Measurements from ENCODE around the gene PCBP2. TPM values are rescaled to one million over a fixed set of nuclear protein-coding genes. Genes with fewer than 3 reads are reported as not detected.
A peak's percentile ranks its signal among the peaks of the same experiment; 100 is the strongest.
"Not testable (repeated sequence)": the region's sequence is repeated elsewhere in the genome, so short reads cannot be mapped to it uniquely, and the experiment has no call there.

The PCBP2 gene
- 251 and 271 TPM in 2 replicates for total RNA-seq
- polyA plus RNA-seq, result 315 and 374 TPM in 2 replicates
- 674 and 727 TPM in 2 replicates for polyA plus RNA-seq (2012)
- 1,406 and 1,607 TPM in 2 replicates for polyA minus RNA-seq (ENCODE audit: low replicate concordance)

DNA sequence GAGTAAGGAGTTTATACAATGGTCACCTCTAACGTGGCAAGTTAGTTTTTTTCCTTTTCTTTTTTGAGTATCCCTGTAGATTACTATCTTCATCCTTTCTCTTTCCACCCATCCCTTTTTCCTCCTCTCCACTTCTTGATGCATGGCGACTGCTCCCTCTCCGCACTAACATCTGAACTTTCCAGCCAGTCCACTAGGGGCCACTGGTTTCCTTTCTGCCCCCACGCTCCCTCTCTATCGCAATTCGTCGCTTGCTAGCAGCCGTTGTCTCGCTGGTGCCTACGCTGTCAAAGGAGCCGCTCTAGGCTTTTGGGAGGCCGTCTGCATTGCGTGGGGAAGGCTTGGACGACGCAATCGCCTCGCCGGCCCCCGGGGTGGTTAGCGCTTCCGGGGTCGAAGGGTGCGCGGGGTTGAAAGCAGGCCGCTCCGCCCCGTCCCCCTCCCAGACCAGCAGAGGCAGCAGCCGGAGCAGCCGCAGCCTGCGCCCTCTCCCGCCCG lies at the start of gene PCBP2:
TSS of gene PCBP2 (plus strand) at position 442 of the 498 bp plus-strand sequence. CDS start 2,699 bp downstream, outside the sequence.
- peak within 1 kb of the TSS; percentile 86 to 100 (median 90) for H3K4me3 ChIP-seq (replicated peaks in 1 of 4; ENCODE audit: control extremely low read depth in 1 of 4, insufficient read depth in 1 of 4, low read depth in 3 of 4, low read length in 4 of 4)
- peaks cover 44% of the 10 kb centered on the region for H3K79me2 ChIP-seq (ENCODE audit: control insufficient read depth, insufficient read depth, low read length)
- peaks cover 17% of the 10 kb centered on the region for H4K20me1 ChIP-seq (ENCODE audit: control insufficient read depth, extremely low read depth, insufficient read depth, low read length)
- peak within 1 kb of the TSS; percentile 93 for H3K27ac ChIP-seq (ENCODE audit: insufficient read depth, low read length)
- peak within 1 kb of the TSS; percentile 61 for H3K4me2 ChIP-seq (ENCODE audit: extremely low read depth, insufficient read depth, low read length)
- H3K9ac ChIP-seq (ENCODE audit: insufficient read depth, low read length), result peak within 1 kb of the TSS; percentile 97
- DNase-seq (ENCODE audit: low read depth in 2 of 2), result peak; percentile 100
- H3K4me1 ChIP-seq (ENCODE audit: control insufficient read depth, extremely low read depth, insufficient read depth, low read length), result peaks cover 4% of the 10 kb centered on the region
- H2AFZ ChIP-seq (ENCODE audit: low read length), result no peak within 1 kb of the TSS
- TF ChIP-seq EZH2 (IDR thresholded peaks at IDR 0.05; ENCODE audit: low read length, missing control alignments), result no peak
- TF ChIP-seq, protein P1, sequence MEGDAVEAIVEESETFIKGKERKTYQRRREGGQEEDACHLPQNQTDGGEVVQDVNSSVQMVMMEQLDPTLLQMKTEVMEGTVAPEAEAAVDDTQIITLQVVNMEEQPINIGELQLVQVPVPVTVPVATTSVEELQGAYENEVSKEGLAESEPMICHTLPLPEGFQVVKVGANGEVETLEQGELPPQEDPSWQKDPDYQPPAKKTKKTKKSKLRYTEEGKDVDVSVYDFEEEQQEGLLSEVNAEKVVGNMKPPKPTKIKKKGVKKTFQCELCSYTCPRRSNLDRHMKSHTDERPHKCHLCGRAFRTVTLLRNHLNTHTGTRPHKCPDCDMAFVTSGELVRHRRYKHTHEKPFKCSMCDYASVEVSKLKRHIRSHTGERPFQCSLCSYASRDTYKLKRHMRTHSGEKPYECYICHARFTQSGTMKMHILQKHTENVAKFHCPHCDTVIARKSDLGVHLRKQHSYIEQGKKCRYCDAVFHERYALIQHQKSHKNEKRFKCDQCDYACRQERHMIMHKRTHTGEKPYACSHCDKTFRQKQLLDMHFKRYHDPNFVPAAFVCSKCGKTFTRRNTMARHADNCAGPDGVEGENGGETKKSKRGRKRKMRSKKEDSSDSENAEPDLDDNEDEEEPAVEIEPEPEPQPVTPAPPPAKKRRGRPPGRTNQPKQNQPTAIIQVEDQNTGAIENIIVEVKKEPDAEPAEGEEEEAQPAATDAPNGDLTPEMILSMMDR (conservative IDR thresholded peaks at IDR 0.05 in 1 of 2, IDR thresholded peaks at IDR 0.05 in 1 of 2; ENCODE audit: low read depth in 1 of 2, low read length in 2 of 2), result peak; percentile 90
- H3K9me3 ChIP-seq (ENCODE audit: control insufficient read depth, insufficient read depth, low read depth, low read length), result no peaks in the 10 kb centered on the region
- no peaks in the 10 kb centered on the region for H3K27me3 ChIP-seq (ENCODE audit: control insufficient read depth, insufficient read depth, low read length)
- peaks cover 16% of the 10 kb centered on the region for H3K36me3 ChIP-seq (ENCODE audit: control insufficient read depth, insufficient read depth, low read length)

- H3K9ac ChIP-seq (ENCODE audit: insufficient read depth, low read length); DNase-seq (ENCODE audit: low read depth in 2 of 2); H4K20me1 ChIP-seq (ENCODE audit: control insufficient read depth, extremely low read depth, insufficient read depth, low read length); H2AFZ ChIP-seq (ENCODE audit: low read length); H3K27ac ChIP-seq (ENCODE audit: insufficient read depth, low read length); H3K4me3 ChIP-seq (replicated peaks in 1 of 4; ENCODE audit: control extremely low read depth in 1 of 4, insufficient read depth in 1 of 4, low read depth in 3 of 4, low read length in 4 of 4); H3K27me3 ChIP-seq (ENCODE audit: control insufficient read depth, insufficient read depth, low read length); H3K9me3 ChIP-seq (ENCODE audit: control insufficient read depth, insufficient read depth, low read depth, low read length); H3K4me2 ChIP-seq (ENCODE audit: extremely low read depth, insufficient read depth, low read length); H3K4me1 ChIP-seq (ENCODE audit: control insufficient read depth, extremely low read depth, insufficient read depth, low read length); H3K36me3 ChIP-seq (ENCODE audit: control insufficient read depth, insufficient read depth, low read length): not testable (repeated sequence)
- peaks cover 22% of the 10 kb centered on the region for H3K79me2 ChIP-seq (ENCODE audit: control insufficient read depth, insufficient read depth, low read length)
Measured at GRCh38 chr12:53402351-53402750, 49.6 kb upstream of the PCBP2 start.

- no peak overlapping the region for H3K4me2 ChIP-seq (ENCODE audit: extremely low read depth, insufficient read depth, low read length)
- no peak overlapping the region for H2AFZ ChIP-seq (ENCODE audit: low read length)
- H3K79me2 ChIP-seq (ENCODE audit: control insufficient read depth, insufficient read depth, low read length), result peaks cover 19% of the 10 kb centered on the region
- DNase-seq (ENCODE audit: low read depth in 2 of 2), result no peak
- no peak overlapping the region for H3K4me3 ChIP-seq (replicated peaks in 1 of 4; ENCODE audit: control extremely low read depth in 1 of 4, insufficient read depth in 1 of 4, low read depth in 3 of 4, low read length in 4 of 4)
- no peaks in the 10 kb centered on the region for H4K20me1 ChIP-seq (ENCODE audit: control insufficient read depth, extremely low read depth, insufficient read depth, low read length)
- H3K9ac ChIP-seq (ENCODE audit: insufficient read depth, low read length), result no peak overlapping the region
- no peaks in the 10 kb centered on the region for H3K27me3 ChIP-seq (ENCODE audit: control insufficient read depth, insufficient read depth, low read length)
- peaks cover 2% of the 10 kb centered on the region for H3K4me1 ChIP-seq (ENCODE audit: control insufficient read depth, extremely low read depth, insufficient read depth, low read length)
- no peak for TF ChIP-seq EZH2 (IDR thresholded peaks at IDR 0.05; ENCODE audit: low read length, missing control alignments)
- TF ChIP-seq, protein P1 (conservative IDR thresholded peaks at IDR 0.05 in 1 of 2, IDR thresholded peaks at IDR 0.05 in 1 of 2; ENCODE audit: low read depth in 1 of 2, low read length in 2 of 2), result no peak
- no peaks in the 10 kb centered on the region for H3K9me3 ChIP-seq (ENCODE audit: control insufficient read depth, insufficient read depth, low read depth, low read length)
- H3K27ac ChIP-seq (ENCODE audit: insufficient read depth, low read length), result no peak overlapping the region
- peaks cover 2% of the 10 kb centered on the region for H3K36me3 ChIP-seq (ENCODE audit: control insufficient read depth, insufficient read depth, low read length)
Measured at GRCh38 chr12:53402871-53403270, 49.0 kb upstream of the PCBP2 start.
